ENCODE results near the gene PPEF2. TPM values are rescaled to one million over a fixed set of nuclear protein-coding genes. Genes with fewer than 3 reads are reported as not detected.

The PPEF2 gene
- total RNA-seq, 1 experiment from 2014 or later = not detected

GRCh38 chr4:75830906-75831305 lies 71.3 kb downstream of the PPEF2 start:
- no peaks in the 10 kb centered on the region; the same call in 1 of the 2 replicates for H3K4me1 ChIP-seq (ENCODE audit: insufficient read depth, low read length)
- no CpG with 5 or more reads among the region's 1 CpG for WGBS (ENCODE audit: extremely low coverage, insufficient read length, low lambda C conversion rate)

More at GRCh38 chr4:75830906-75831305, 71.3 kb downstream of the PPEF2 start:
- H4K20me1 ChIP-seq (ENCODE audit: control insufficient read depth, insufficient read depth, insufficient read length) = no peaks in the 10 kb centered on the region
- H4K8ac ChIP-seq (replicated peaks; ENCODE audit: insufficient read length, low read depth, low read length) = no peak overlapping the region
- H3K27ac Mint-ChIP-seq = no peak overlapping the region
- DNase-seq = no peak
- H4K91ac ChIP-seq (ENCODE audit: insufficient read length, low read depth, low read length) = no peak overlapping the region
- no peak overlapping the region for H3K4me3 Mint-ChIP-seq
- H3K79me2 ChIP-seq (ENCODE audit: insufficient read depth, low read length) = no peaks in the 10 kb centered on the region
- H3K23ac ChIP-seq (ENCODE audit: insufficient read length, low read depth, low read length) = no peak overlapping the region
- no peak overlapping the region for H3T11ph ChIP-seq (ENCODE audit: low read length)
- no peaks in the 10 kb centered on the region for H3K27me3 ChIP-seq (ENCODE audit: insufficient read depth, low read length)
- H3K79me1 ChIP-seq (ENCODE audit: insufficient read depth, low read depth, low read length, poor library complexity, severe bottlenecking) = no peaks in the 10 kb centered on the region
- H2AFZ ChIP-seq (ENCODE audit: low read length) = no peak overlapping the region
- no peak overlapping the region for H2BK15ac ChIP-seq (ENCODE audit: low read depth, low read length)
- no peak overlapping the region for H2BK5ac ChIP-seq (ENCODE audit: insufficient read length, low read length)
- no peak overlapping the region for H3K18ac ChIP-seq (ENCODE audit: insufficient read length, low read depth, low read length)
- H3K27ac ChIP-seq (ENCODE audit: insufficient read length, low read depth, low read length) = no peak overlapping the region
- no peak overlapping the region for H2BK12ac ChIP-seq (ENCODE audit: insufficient read length, low read depth, low read length)
- H2BK20ac ChIP-seq (ENCODE audit: low read depth, low read length, poor library complexity, severe bottlenecking) = no peak overlapping the region
- peaks cover 0 to 4% (median 0%) of the 10 kb centered on the region in 3 experiments; a peak in 1 of 7 replicates for H3K36me3 Mint-ChIP-seq (ENCODE audit: insufficient read depth in 1 of 3, low read depth in 3 of 3)
- no peak overlapping the region for H3K9ac ChIP-seq (ENCODE audit: extremely low read depth, insufficient read length, low read length)
- TF ChIP-seq CTCF (conservative IDR thresholded peaks at IDR 0.05) = no peak
- no peak overlapping the region for H3K4me2 ChIP-seq (ENCODE audit: insufficient read depth, insufficient read length, low read length)
- H3K4me1 Mint-ChIP-seq = peaks cover 8 to 10% of the 10 kb centered on the region in 2 experiments
- H2AK5ac ChIP-seq (ENCODE audit: insufficient read length, low read length) = no peak overlapping the region
- H3K4ac ChIP-seq (ENCODE audit: low read depth, low read length) = no peak overlapping the region
- no peak overlapping the region for H3K56ac ChIP-seq (ENCODE audit: insufficient read length, low read depth, low read length)
- no peak overlapping the region for H4K5ac ChIP-seq (ENCODE audit: insufficient read length, low read depth, low read length)
- no peaks in the 10 kb centered on the region for H3K23me2 ChIP-seq (ENCODE audit: insufficient read length, low read depth, low read length, poor library complexity, severe bottlenecking)
- no peak overlapping the region for H3K14ac ChIP-seq (ENCODE audit: insufficient read depth, low read length)
- peaks cover 0 to 4% of the 10 kb centered on the region in 2 experiments; a peak in 3 of 5 replicates for H3K9me3 Mint-ChIP-seq
- H3K27me3 Mint-ChIP-seq (ENCODE audit: low read depth) = no peaks in the 10 kb centered on the region
- no peaks in the 10 kb centered on the region for H3K9me3 ChIP-seq (ENCODE audit: control insufficient read depth, low read depth, low read length)
- no peak overlapping the region for H2BK120ac ChIP-seq (ENCODE audit: low read depth, low read length, poor library complexity, severe bottlenecking)

Measured in H9 (cell line).